AG10803 (cell line): ENCODE measurements around the gene PCSK9.
"Not testable (repeated sequence)": the region's sequence is repeated elsewhere in the genome, so short reads cannot be mapped to it uniquely, and the experiment has no call there.

Experiments used
- DNase-seq: peaks from one replicate; pipeline ENCODE4 v3.0.0; 2010; ENCODE audit warnings: low read depth
- H3K4me3 ChIP-seq: 2 replicates; pipeline ENCODE4 v1.5.1; 2011; ENCODE audit warnings: mild to moderate bottlenecking, low read length, control low read depth
- CTCF ChIP-seq: conservative IDR thresholded peaks from 2 replicates; pipeline ENCODE4 v1.5.1; 2011; ENCODE audit warnings: mild to moderate bottlenecking, low read length, control low read depth, inconsistent platforms

Gene PCSK9

GRCh38 chr1:55092475-55092874 lies 53.1 kb downstream of the PCSK9 start:
- no peak for DNase-seq
- H3K4me3 ChIP-seq, result no peak overlapping the region
- no peak for TF ChIP-seq CTCF

- TF ChIP-seq CTCF, result no peak
- no peak overlapping the region for H3K4me3 ChIP-seq
- DNase-seq, result no peak
Observed at GRCh38 chr1:55095095-55095494, 55.7 kb downstream of the PCSK9 start.

- no peak for TF ChIP-seq CTCF
- DNase-seq, result no peak
- no peak overlapping the region for H3K4me3 ChIP-seq
Observed at GRCh38 chr1:55103891-55104290, 64.5 kb downstream of the PCSK9 start.

GRCh38 chr1:55107101-55107500 lies 67.8 kb downstream of the PCSK9 start:
- no peak overlapping the region for H3K4me3 ChIP-seq
- DNase-seq, result no peak
- TF ChIP-seq CTCF, result no peak

GRCh38 chr1:55109005-55109404 lies 69.7 kb downstream of the PCSK9 start:
- H3K4me3 ChIP-seq, DNase-seq: not testable (repeated sequence)
